Measurements from ENCODE around the gene NPY4R. TPM values are rescaled to one million over a fixed set of nuclear protein-coding genes. Genes with fewer than 3 reads are reported as not detected.
"Not testable (repeated sequence)": the region's sequence is repeated elsewhere in the genome, so short reads cannot be mapped to it uniquely, and the experiment has no call there.

NPY4R gene
- total RNA-seq, 1 donor from 2014 or later: not detected

DNA sequence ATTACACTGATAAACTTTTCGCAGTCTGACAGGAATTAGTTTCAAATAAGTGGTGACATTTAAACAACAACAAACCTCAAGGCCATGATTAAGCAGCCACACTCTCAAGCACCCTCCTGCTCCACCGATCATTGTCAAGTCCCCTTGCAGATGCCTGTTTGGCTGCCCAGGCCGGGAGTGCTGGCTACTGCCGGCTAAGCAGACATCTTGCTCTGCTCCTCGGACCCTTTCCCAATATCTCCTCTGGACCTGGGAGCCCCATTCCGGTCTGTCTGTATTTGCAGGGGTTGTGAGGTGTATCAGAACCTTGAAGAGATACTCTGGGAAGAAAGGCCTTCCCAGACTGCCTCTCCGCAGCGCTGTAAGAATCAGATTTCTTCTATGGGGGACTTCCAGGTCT is 14.9 kb downstream of the NPY4R start:
- H3K4me1 ChIP-seq; intact Hi-C loops (cut with DNase I); H3K27me3 ChIP-seq; H3K36me3 ChIP-seq; H3K27ac ChIP-seq; DNase-seq; H3K4me3 ChIP-seq; H3K9me3 ChIP-seq: not testable (repeated sequence)
- peak; percentile 11 for ATAC-seq

DNA sequence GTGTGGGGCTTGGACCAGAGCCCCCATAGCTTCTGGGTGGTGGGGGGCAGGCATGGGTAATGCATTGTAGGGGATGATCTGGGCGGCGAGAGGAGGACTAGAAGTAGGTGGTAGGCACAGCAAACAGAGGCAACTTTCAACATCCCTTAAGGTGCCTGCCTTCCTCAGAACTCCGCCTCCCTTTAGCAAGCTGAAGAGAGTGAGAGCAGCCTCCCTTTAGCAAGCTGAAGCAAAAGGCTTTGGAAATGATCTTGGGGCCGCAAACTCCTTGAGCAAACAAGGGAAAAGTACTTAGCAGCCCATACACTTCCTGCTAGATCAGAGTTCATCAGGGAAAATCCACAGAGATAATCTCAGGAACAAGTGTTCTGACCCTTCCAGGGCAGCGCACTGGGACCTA is 18.3 kb downstream of the NPY4R start:
- intact Hi-C loops (cut with DNase I); H3K36me3 ChIP-seq; H3K4me1 ChIP-seq; H3K9me3 ChIP-seq; H3K4me3 ChIP-seq; H3K27ac ChIP-seq; H3K27me3 ChIP-seq; DNase-seq: not testable (repeated sequence)
- peak; percentile 25 for ATAC-seq

DNA sequence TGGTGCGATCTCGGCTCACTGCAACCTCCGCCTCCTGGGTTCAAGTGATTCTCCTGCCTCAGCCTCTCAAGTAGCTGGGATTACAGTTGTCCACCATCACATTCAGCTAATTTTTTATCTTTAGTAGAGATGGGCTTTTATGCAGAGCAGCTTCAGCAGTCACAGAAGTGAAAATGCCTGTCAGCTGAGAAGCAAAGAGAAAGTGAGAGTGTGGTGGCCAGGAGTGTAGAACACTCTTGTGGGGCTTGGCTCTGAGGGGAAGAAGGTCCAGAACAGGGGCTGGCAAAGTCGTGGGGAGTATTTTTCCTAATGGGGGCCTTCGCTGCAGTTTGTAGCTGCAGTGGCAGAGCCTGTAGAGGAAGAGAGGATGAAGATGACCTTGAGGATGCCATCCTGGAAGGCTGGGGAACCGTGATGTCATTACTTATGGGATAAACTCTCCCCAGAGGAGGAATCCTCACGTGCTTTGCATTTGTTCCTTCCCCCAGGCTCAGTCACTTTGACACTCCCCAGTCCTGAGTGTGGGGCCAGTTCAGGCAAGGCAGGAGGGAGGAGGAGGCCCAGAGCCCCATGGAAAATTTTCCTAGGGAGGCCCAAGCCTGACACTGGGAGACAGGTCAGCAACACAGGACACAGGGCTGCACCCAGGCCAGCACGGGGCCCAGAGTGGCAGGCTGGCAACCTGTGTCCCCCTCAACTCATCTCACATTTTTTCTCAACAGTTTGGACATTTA is 20.2 kb downstream of the NPY4R start:
- ATAC-seq; DNase-seq; intact Hi-C loops (cut with DNase I); H3K36me3 ChIP-seq; H3K27me3 ChIP-seq; H3K4me3 ChIP-seq; H3K9me3 ChIP-seq; H3K27ac ChIP-seq; H3K4me1 ChIP-seq: not testable (repeated sequence)

DNA sequence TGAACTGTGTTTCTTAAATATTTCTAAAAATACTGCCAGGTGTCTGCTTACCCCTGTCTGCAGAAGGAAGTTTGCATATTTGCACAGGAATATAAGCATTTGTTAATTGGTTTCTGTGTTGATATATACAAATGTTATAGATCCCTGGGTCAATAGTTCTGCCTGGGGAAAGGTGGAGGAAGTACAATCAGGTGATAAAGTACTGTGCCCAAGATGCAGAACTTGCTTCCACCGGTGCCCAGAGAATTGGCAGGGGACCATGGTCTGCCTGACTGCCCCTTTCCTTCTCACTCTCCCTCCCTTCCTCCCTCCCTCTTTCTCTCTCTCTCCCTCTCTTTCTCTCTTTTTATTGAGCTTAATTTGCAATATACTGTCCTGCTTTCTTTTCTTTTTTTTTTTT is 22.3 kb downstream of the NPY4R start:
- H3K36me3 ChIP-seq; H3K9me3 ChIP-seq; H3K27me3 ChIP-seq; H3K4me3 ChIP-seq; DNase-seq; H3K27ac ChIP-seq; H3K4me1 ChIP-seq; ATAC-seq; intact Hi-C loops (cut with DNase I): not testable (repeated sequence)

DNA sequence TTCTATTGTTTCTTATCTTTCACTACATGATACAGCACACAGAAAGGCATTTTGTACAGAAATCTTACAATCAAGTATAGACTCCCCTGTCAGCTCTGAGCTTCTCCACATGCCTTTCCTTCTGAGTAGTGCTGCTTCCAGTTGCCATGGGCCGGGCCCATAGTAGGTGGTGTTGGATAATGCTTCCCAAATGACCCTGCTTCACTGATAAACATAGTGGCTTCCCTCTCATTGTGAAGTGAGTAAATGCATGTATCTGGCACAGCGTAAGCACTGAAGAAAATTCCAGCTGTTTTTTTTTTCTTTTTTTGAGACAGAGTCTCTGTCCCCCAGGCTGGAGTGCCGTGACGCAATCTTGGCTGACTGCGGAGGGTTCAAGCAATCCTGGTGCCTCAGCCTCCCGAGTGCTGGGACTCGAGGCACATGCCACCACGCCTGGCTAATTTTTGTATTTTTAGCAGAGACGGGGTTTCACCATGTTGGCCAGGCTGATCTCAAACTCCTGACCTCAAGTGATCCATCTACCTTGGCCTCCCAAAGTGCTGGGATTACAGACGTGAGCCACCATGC is 23.0 kb downstream of the NPY4R start:
- DNase-seq; H3K27me3 ChIP-seq; ATAC-seq; intact Hi-C loops (cut with DNase I); H3K4me3 ChIP-seq; H3K36me3 ChIP-seq; H3K4me1 ChIP-seq; H3K27ac ChIP-seq; H3K9me3 ChIP-seq: not testable (repeated sequence)

DNA sequence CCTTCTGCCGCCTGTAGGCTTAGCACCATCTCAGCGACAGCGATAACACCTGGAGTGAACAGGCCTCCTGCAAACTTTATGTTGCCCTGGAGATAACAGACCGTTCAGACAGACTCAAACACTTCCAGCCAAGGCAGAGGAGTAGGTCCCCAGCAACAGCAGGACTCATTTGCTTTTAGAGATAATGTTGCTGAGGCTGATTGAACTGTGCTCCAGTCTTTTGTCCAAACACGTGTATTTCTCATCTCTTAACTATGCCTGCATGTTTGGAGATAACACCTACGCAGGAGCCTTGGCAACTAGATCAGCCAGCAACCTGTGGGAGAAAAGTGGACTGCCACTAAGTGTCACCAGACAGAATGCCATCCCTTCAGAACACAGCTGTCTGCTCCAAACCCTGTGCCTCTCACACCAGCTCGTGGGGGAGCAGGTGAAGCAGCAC is 23.9 kb downstream of the NPY4R start:
- H3K9me3 ChIP-seq; intact Hi-C loops (cut with DNase I); H3K36me3 ChIP-seq; H3K27me3 ChIP-seq; H3K27ac ChIP-seq; H3K4me3 ChIP-seq; DNase-seq; H3K4me1 ChIP-seq: not testable (repeated sequence)
- ATAC-seq: peak; percentile 18

DNA sequence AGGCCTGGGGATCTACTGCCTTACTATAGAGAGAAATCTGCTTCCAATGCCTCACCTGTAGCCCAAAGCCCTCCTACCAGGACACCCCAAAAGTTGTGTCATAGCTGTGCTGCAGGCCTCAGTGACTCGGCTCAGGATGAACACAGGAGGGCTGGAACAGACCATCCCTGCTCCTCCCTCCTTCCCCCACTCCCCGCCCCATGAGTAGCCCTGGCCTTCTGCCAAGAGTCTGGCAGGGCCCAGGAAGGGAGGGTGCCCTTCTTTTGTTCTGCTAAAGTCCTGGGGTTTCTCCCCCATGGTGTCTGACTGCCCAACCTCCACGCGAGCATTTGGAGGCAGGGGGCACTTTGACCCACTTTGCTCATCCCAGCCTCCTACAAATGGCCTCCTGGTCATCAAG is 24.8 kb downstream of the NPY4R start:
- peak; percentile 40 for ATAC-seq
- H3K4me3 ChIP-seq; H3K27ac ChIP-seq; H3K27me3 ChIP-seq; DNase-seq; intact Hi-C loops (cut with DNase I); H3K4me1 ChIP-seq; H3K9me3 ChIP-seq; H3K36me3 ChIP-seq: not testable (repeated sequence)

DNA sequence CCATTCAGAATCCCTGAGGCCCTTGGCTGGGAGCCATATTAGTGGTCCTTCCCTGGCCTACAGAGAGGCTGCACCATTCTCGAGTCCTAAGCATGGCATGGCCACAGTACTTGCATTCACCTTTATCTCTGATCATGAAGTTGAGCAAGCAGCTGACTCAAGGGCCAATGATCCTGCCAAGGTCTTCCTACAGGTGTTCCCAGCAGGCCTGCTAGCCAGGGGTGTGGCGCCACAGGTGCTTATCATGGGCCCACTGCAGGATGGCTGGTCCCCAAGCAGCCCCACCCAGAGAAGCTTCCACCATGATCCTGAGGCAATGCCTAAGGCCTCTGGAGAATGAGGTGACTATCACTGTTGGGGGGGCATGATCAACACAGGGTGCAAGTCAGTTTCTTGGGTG is 42.2 kb downstream of the NPY4R start:
- H3K27me3 ChIP-seq; H3K36me3 ChIP-seq; intact Hi-C loops (cut with DNase I); H3K27ac ChIP-seq; H3K4me1 ChIP-seq; DNase-seq; ATAC-seq; H3K4me3 ChIP-seq; H3K9me3 ChIP-seq: not testable (repeated sequence)

DNA sequence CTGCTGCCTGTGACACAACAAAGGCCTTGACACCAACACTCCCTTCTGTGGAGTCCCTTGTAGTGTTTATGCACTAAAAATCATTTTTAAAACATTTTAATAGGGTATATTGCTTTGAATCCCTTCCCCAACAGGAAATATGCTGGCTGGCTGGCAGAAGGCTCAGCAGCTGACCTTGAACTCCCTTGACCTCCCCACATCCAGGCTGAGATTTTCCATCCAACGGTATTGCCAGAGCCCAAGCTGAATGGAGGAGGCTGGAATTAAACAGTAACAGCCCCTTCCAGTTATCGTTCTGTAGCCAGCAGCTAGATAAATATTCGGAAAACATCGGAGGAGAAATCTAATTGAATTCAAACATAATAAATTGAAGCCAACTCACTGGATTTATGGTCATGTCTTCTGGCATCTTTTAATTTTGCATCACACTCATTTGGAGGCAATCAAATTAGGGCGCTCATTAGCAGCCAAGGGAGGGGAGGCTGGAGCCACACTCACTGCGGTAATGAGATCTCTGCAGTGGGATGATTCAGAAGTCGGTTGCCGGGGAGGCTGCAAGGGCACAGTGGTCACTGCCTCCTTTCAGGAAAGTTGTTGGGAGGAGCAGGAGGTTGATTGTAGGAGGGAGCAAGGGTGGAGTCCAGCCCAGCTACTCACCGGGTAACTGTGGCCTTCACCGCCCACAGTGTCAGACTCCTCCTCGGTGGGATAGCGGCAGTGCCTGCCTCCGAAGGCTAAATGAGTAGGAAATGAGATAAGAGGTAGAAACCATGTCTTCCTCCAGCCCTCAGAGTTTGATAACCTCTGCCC is 46.0 kb downstream of the NPY4R start:
- H3K9me3 ChIP-seq; H3K36me3 ChIP-seq; H3K4me3 ChIP-seq; H3K27ac ChIP-seq; DNase-seq; H3K4me1 ChIP-seq; intact Hi-C loops (cut with DNase I); H3K27me3 ChIP-seq: not testable (repeated sequence)
- peak; percentile 48 for ATAC-seq

DNA sequence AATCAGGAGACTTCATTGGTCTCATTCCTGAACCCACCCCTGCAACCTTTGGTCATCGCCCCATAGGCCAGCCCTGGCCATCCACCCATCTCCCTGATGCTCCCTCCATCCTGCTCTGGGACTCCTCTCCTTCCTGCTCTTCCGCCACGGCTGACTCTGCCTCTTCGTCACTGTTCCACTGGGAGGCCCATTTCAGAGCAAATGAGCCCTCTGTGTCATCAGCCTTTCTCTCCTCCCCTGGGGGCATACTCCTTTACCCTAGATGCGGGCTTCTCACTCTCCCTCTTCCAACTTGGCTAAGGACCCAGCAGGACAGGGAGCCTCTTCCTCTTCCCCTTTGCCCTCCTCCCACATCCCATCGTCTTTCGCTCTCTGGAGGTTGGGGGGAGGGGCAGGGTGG is 47.5 kb downstream of the NPY4R start:
- H3K4me3 ChIP-seq; H3K27ac ChIP-seq; intact Hi-C loops (cut with DNase I); H3K27me3 ChIP-seq; H3K36me3 ChIP-seq; ATAC-seq; H3K4me1 ChIP-seq; DNase-seq; H3K9me3 ChIP-seq: not testable (repeated sequence)

DNA sequence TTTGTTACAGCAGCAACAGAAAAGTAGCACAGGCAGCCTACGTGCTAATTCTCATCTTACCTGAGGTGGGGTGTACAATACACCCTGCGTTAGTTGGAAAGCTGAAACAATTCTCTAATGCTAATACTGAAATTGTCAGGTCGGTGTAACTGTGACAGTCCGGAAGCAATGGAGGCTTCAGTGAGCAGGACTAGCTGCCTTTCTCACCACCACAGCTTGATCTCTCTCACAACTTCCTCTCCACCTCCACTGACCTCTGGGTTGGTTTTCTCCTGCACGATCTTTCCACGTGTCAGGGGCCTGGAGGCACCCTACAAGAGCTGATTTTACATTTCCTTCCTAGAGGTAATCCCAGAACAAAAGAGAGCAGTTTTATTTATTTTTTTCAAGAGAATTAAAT is 50.5 kb downstream of the NPY4R start:
- DNase-seq; H3K4me3 ChIP-seq; H3K27me3 ChIP-seq; intact Hi-C loops (cut with DNase I); H3K27ac ChIP-seq; H3K4me1 ChIP-seq; H3K36me3 ChIP-seq; H3K9me3 ChIP-seq; ATAC-seq: not testable (repeated sequence)

DNA sequence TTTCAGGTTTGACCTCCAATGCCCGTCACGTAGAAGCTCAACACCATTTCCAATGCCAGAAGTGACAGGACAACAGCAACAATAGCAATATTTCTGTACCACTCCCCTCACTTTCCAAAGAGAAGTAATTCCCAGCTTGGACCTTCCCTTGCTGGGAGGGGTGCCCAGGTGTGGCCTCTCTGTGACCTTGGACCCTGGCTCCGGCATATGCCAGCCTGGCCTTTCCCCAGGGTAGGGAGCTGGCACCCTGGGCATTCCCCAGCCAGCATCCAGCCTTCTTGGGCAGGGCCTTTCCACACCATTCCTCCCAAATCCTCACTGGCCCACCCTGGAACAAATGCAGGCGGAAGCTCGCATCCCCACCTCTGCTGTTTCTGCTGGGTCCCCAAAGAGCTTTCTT is 53.1 kb downstream of the NPY4R start:
- H3K27me3 ChIP-seq; H3K9me3 ChIP-seq; DNase-seq; H3K4me3 ChIP-seq; H3K36me3 ChIP-seq; intact Hi-C loops (cut with DNase I); ATAC-seq; H3K27ac ChIP-seq; H3K4me1 ChIP-seq: not testable (repeated sequence)

DNA sequence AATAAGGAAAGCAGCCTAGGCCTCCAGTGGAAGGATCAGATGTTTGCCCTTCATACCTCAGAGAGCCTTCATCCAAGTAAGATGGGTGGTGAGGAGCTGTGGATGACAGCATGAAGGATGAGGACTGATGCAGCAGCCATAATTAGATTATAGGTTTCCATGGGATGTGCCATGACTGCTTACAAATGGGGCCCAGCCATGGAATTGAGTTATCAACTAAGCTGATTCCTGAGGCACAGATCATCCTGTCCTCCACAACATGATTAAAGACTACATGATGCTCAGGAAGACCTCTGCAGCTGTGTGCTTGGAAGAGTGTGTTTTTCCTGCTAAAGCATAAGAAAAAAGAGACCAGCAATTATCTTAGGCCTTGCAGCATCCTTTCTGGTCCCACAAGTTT is 54.6 kb downstream of the NPY4R start:
- H3K36me3 ChIP-seq; DNase-seq; H3K4me3 ChIP-seq; ATAC-seq; intact Hi-C loops (cut with DNase I); H3K4me1 ChIP-seq; H3K27me3 ChIP-seq; H3K27ac ChIP-seq; H3K9me3 ChIP-seq: not testable (repeated sequence)

Measured in upper lobe of right lung (tissue), 1 donor.